HepG2 (cell line): ENCODE results near the gene NEDD4L. TPM values are rescaled to one million over a fixed set of nuclear protein-coding genes. Genes with fewer than 3 reads are reported as not detected.

Source experiments
- ESRRA ChIP-seq: sonication (generic); formaldehyde crosslinking; IDR thresholded peaks from 2 replicates; pipeline ENCODE4 v1.5.1; 2020; ENCODE audit warnings: mild to moderate bottlenecking, low read depth, missing genetic modification reagents
- ETV6 ChIP-seq: sonication (generic); formaldehyde crosslinking; conservative IDR thresholded peaks from 2 replicates; pipeline ENCODE4 v1.4.0; 2020; ENCODE audit warnings: missing genetic modification reagents
- GTF2F1 ChIP-seq: fragments of 150-350 bp; IDR thresholded peaks from 2 replicates; pipeline ENCODE4 v1.6.1; 2014; ENCODE audit warnings: low read length
- GZF1 ChIP-seq: sonication (generic); formaldehyde crosslinking; IDR thresholded peaks from 2 replicates; pipeline ENCODE4 v1.5.1; 2020; ENCODE audit warnings: mild to moderate bottlenecking, missing genetic modification reagents
- HINFP ChIP-seq: sonication (generic); formaldehyde crosslinking; IDR thresholded peaks from 2 replicates; pipeline ENCODE4 v1.4.0; 2020; ENCODE audit warnings: low read depth, mild to moderate bottlenecking, missing genetic modification reagents
- HMGA1 ChIP-seq: sonication (generic); formaldehyde crosslinking; conservative IDR thresholded peaks from 2 replicates; pipeline ENCODE4 v1.4.0; 2020; ENCODE audit warnings: missing genetic modification reagents
- IRX3 ChIP-seq: sonication (generic); formaldehyde crosslinking; IDR thresholded peaks from 2 replicates; pipeline ENCODE4 v1.8.1; 2023; ENCODE audit warnings: mild to moderate bottlenecking, low read depth, missing genetic modification reagents, borderline replicate concordance
- KAT2B ChIP-seq: fragments of 150-350 bp; IDR thresholded peaks from 2 replicates; pipeline ENCODE4 v1.6.1; 2014; ENCODE audit warnings: low read depth, low read length, borderline replicate concordance
- KDM5B ChIP-seq: sonication (generic); formaldehyde crosslinking; IDR thresholded peaks from 2 replicates; pipeline ENCODE4 v1.4.0; 2020; ENCODE audit warnings: missing genetic modification reagents, mild to moderate bottlenecking, borderline replicate concordance
- MIER2 ChIP-seq: IDR thresholded peaks from 2 replicates; pipeline ENCODE4 v1.6.1; 2016; ENCODE audit warnings: missing biosample characterization, missing genetic modification reagents
- ONECUT2 ChIP-seq: sonication (generic); formaldehyde crosslinking; IDR thresholded peaks from 2 replicates; pipeline ENCODE4 v1.4.0; 2020; ENCODE audit warnings: missing genetic modification reagents
- SYNCRIP ChIP-seq: fragments of 200-400 bp; formaldehyde crosslinking; IDR thresholded peaks from 2 replicates; pipeline ENCODE4 v1.6.1; 2018; ENCODE audit warnings: mild to moderate bottlenecking, low read depth, low read length; ENCODE audit not compliant: insufficient read depth
- THAP11 ChIP-seq: IDR thresholded peaks from 2 replicates; pipeline ENCODE4 v1.6.1; 2016; ENCODE audit warnings: missing biosample characterization, missing genetic modification reagents
- ZBTB49 ChIP-seq: sonication (generic); formaldehyde crosslinking; IDR thresholded peaks from 2 replicates; pipeline ENCODE4 v1.4.0; 2020; ENCODE audit warnings: missing genetic modification reagents, borderline replicate concordance
- ZFP90 ChIP-seq: sonication (generic); formaldehyde crosslinking; IDR thresholded peaks from 2 replicates; pipeline ENCODE4 v1.8.0; 2022; ENCODE audit warnings: missing genetic modification reagents, mild to moderate bottlenecking, inconsistent platforms, borderline replicate concordance
- ZKSCAN8 ChIP-seq: IDR thresholded peaks from 2 replicates; pipeline ENCODE4 v1.6.1; 2016; ENCODE audit warnings: borderline replicate concordance, missing genetic modification reagents, missing compliant biosample characterization
- ZMAT3 ChIP-seq: sonication (generic); formaldehyde crosslinking; conservative IDR thresholded peaks from 2 replicates; pipeline ENCODE4 v1.7.0; 2021; ENCODE audit warnings: missing genetic modification reagents
- ZNF138 ChIP-seq: sonication (generic); formaldehyde crosslinking; IDR thresholded peaks from 2 replicates; pipeline ENCODE4 v1.5.0; 2020; ENCODE audit warnings: mild to moderate bottlenecking, low read depth, missing genetic modification reagents
- ZNF512 ChIP-seq: sonication (generic); formaldehyde crosslinking; IDR thresholded peaks from 2 replicates; pipeline ENCODE4 v1.4.0; 2020; ENCODE audit warnings: mild to moderate bottlenecking, missing genetic modification reagents
- ZNF546 ChIP-seq: sonication (generic); formaldehyde crosslinking; conservative IDR thresholded peaks from 2 replicates; pipeline ENCODE4 v1.8.1; 2023; ENCODE audit warnings: mild to moderate bottlenecking, missing genetic modification reagents
- ZNF629 ChIP-seq: sonication (generic); formaldehyde crosslinking; conservative IDR thresholded peaks from 2 replicates; pipeline ENCODE4 v1.5.0; 2020; ENCODE audit warnings: missing genetic modification reagents
- ZNF737 ChIP-seq: sonication (generic); formaldehyde crosslinking; IDR thresholded peaks from 2 replicates; pipeline ENCODE4 v1.5.0; 2020; ENCODE audit warnings: missing genetic modification reagents, mild to moderate bottlenecking, borderline replicate concordance
- ZNF775 ChIP-seq: sonication (generic); formaldehyde crosslinking; IDR thresholded peaks from 2 replicates; pipeline ENCODE4 v1.4.0; 2020; ENCODE audit warnings: missing genetic modification reagents, mild to moderate bottlenecking, moderate library complexity, borderline replicate concordance
- polyA plus RNA-seq, 8 experiments: library from polyadenylated mRNA; depleted of rRNA in 3 of 8; stranded (reverse) in 7 of 8; unstranded in 1 of 8; fragments of >200 nt; fragmentation: Illumina TruSeq in 4 of 8; extraction: Trizol in 4 of 8; gene quantifications; 2 replicates each; pipeline versions ENCODE4 v1.2.1 to v1.2.3, GENCODE V29; 2011 to 2016; ENCODE audit warnings: low read depth in 4 of 8, missing spikeins in 1 of 8, mixed read lengths in 1 of 8; ENCODE audit not compliant: insufficient read depth in 1 of 8
- total RNA-seq, 5 experiments: library from RNA; depleted of rRNA; stranded (reverse); fragments of >200 nt; fragmentation: Illumina TruSeq; extraction: Trizol; gene quantifications; 2 replicates each; pipeline ENCODE4 v1.2.3, GENCODE V29; 2016; ENCODE audit warnings: low read depth in 1 of 5
- TF ChIP-seq, protein P1 (sequence below): sonication (generic); formaldehyde crosslinking; IDR thresholded peaks from 2 replicates; pipeline ENCODE4 v1.4.0; 2020; ENCODE audit warnings: missing genetic modification reagents, low read depth, mild to moderate bottlenecking, borderline replicate concordance

NEDD4L gene
- total and polyA plus RNA-seq, 2 of the 13 experiments (the other 11 are each of a cell fraction or from before 2014, with no cell fraction given), result 168 to 390 TPM

- TF ChIP-seq ZNF138 (CRISPR knock-in tag) (no peak), ESRRA (CRISPR knock-in tag) (no peak), IRX3 (CRISPR knock-in tag) (no peak), ZMAT3 (CRISPR knock-in tag) (no peak), ZNF629 (CRISPR knock-in tag) (no peak), KAT2B (no peak), HMGA1 (CRISPR knock-in tag) (no peak), SYNCRIP (no peak), ZBTB49 (CRISPR knock-in tag) (no peak), KDM5B (CRISPR knock-in tag) (no peak), ZFP90 (CRISPR knock-in tag) (no peak), ZNF737 (CRISPR knock-in tag) (no peak), THAP11 (CRISPR knock-in tag) (peak; percentile 14), GTF2F1 (no peak), ZKSCAN8 (CRISPR knock-in tag) (0 out of 2 replicates have a peak, but pooled peaks have one; percentile 44), ZNF546 (no peak), ETV6 (CRISPR knock-in tag) (no peak), GZF1 (CRISPR knock-in tag) (no peak), ZNF775 (CRISPR knock-in tag) (no peak), ONECUT2 (CRISPR knock-in tag) (no peak; the same call in 1 of the 2 replicates), MIER2 (CRISPR knock-in tag) (no peak), ZNF512 (CRISPR knock-in tag) (no peak), HINFP (CRISPR knock-in tag) (no peak)
- TF ChIP-seq, protein P1, sequence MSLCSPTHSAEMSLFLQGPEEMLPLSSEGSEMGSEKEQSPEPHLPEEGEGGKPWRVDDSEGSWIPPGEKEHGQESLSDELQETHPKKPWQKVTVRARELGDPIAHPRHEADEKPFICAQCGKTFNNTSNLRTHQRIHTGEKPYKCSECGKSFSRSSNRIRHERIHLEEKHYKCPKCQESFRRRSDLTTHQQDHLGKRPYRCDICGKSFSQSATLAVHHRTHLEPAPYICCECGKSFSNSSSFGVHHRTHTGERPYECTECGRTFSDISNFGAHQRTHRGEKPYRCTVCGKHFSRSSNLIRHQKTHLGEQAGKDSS (CRISPR knock-in tag), result no peak
Measured at GRCh38 chr18:58416704-58417683, 373.0 kb downstream of the NEDD4L start (continued).
